Eye (tissue), 1 donor: ENCODE measurements around the gene NFYC.
"Not testable (repeated sequence)": the region's sequence is repeated elsewhere in the genome, so short reads cannot be mapped to it uniquely, and the experiment has no call there.

Source experiments
- DNase-seq: peaks from one replicate; pipeline ENCODE4 v3.0.0-alpha.2; 2015

Gene NFYC

GRCh38 chr1:40708750-40709099 lies 17.2 kb downstream of the NFYC start:
- DNase-seq, result no peak

DNA sequence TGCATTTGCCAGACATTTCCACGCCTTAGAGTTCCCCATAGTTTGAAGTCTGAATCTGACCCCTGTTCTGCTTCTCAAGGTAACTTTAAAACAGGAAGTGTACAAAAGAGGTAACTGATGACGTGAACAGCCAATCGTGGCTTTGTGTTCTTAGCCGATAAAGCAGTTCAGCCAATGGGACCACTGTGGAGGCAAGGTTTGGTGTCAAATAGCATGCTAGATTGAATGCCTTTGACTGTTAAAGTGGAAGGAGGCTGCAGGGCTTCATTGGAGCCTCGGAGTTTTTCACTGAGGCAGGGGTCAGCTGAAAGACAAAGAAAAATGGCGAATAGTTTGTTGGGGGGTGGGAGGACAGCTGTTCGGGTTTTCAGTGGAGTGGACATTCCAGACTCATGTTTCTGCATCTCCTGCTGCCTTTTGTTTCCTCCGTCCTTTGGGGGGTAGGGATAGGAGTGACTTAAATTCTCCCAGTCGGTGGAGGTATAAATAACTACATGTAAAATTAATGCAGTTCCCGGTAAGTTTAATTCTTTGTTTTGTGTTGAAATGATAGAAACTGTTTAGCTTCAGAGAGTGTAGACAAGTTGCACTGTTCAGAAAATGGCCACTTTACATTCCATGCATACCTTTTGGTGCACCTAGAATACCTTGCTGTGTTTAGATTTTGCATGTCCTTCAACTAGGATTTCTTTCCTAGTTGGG lies 17.7 kb downstream of the NFYC start:
- DNase-seq, result peak; percentile 97

DNA sequence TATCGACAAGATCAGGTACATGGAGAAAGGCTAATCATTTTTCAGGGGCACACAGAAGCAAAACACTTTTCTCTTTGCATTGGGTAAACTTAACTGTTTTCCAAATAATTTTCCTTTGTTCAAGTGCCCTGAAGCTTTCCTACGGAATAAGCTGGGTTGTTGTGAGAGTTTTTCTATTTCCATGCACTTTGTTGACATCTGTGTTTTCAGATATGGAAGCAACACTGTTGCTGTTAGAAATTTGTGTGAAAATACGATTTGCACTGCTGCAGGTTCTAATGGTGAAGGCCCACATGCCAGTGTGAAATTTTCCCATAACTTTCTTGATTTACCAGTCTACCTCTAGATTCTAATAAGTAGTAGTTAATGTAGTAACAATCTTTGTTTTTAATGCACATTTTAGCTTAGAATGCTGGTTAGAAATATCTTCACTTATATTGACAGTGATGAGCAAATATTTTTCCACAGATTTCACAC lies 18.3 kb downstream of the NFYC start:
- DNase-seq, result no peak

DNA sequence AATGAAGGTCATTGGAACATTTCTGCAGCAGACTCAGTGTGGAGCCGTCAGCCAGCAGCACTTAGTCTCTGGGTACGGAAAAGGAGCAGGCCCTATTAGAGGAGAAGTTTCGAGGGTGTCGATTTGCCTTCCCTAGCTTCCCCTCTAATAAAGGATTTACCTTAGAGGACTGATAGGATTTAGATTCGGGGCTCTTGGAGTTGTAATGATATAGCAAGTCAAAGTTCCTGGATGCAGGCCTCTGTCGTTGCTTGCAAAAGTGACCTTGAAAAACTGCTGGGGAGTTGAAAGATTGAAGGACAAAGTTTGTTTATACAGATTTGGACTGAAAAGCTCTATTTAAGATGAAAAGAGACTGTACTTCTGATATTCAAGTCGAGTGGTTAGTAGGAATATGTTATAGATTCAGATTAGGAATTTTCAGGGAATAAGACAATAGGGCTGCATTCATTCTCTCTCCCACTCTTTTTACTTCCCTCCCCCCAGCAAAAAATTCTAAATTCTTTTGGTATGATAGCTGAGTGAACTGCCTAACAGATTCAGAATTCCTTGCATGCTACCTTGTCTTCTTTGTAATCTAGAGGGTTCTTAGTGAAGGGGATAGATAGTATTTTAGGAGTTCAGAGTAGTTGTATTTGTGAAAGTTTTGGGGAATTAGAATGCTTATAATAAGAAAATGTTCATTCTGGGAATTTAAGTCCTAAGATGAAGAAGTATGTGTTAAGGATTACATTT lies 19.2 kb downstream of the NFYC start:
- peak; percentile 47 for DNase-seq

DNA sequence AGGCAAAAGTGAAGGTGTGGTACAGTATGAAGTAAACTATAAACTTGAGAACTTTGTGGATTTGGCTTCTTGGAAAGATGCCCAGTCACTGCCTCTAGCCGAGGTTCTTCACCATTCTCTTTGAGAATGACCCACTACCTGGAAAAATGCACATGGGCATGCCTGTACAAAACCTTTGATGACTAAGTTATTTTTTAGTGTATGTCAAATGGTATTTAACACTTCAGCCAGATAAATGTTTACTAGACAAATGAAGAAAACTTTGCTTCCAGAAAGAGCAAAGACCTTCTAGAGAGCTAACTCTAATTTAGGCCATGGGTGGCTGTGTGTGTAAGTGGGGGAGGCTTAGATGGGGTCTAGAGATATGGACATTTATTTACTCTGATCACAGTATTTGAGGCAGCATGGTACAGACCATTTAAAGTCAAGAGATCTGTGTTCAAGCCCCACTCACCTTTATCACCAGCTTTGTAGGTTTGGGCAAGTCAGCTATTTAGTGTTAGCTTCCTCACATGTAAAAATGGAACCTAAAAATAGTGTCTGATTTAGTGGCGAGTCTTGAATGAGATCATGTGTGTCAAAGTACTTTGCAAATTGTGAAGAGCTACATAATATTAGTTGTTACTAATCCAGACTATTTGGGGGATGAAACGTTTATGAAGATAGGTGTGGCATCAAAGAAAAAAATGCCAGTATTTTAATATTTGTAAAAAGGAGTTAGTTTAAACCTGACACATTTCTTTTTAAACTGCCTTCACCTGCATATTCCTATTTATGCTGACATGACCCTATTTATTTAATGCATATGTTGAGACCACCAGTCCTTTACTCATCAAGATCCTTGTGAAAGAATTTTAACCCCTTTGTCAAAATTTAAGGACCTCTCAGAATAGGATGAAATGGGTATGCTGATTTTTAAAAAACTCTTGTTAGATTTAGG lies 20.2 kb downstream of the NFYC start:
- peak; percentile 31 for DNase-seq

GRCh38 chr1:40712405-40712944 lies 21.0 kb downstream of the NFYC start:
- DNase-seq, result no peak

DNA sequence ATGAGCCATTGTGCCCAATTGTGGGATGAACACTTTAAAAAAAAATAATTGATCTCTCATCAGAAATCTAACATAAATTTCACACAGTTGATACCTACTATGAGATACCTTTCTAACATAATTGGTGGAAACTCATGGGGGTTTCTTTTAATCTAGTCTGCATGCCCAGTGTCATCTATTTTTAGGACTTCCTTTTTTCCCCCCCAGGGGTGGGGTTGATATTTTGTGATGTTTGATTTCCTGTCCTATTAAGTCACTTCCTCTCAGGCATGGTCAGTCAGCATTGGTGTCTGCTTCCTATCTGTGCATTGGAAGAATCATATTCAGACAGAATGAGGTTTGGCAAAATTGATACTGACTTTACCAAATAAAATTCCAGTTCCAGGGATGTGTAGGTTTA lies 21.5 kb downstream of the NFYC start:
- DNase-seq, result no peak

DNA sequence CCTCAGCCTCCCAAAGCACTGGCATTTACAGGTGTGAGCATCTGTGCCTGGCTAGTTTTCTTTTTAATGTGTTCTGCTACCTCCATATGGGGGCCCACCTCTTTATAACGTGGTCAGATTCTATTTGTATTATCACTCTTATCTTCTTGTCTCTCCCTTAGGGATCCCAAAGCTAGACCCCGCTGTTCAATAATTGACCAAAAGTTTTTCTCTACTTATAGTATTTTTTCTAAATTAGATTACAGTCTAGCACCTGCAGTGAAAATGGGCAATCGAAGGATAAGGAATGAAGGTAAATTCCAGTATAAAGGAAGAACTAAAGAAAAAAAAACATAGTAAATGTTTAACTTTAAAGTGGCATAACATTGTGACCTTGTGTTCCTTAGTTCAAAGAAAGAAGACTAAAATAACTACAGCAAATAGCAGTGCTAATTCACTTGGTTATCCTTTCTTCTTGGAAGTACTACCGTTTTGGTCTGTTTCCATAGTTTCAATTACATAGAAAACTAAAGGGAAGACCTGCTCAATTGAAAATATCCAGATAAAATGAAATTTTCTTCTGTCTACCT lies 24.1 kb downstream of the NFYC start:
- no peak for DNase-seq

GRCh38 chr1:40717065-40717464 lies 25.6 kb downstream of the NFYC start:
- DNase-seq, result no peak

DNA sequence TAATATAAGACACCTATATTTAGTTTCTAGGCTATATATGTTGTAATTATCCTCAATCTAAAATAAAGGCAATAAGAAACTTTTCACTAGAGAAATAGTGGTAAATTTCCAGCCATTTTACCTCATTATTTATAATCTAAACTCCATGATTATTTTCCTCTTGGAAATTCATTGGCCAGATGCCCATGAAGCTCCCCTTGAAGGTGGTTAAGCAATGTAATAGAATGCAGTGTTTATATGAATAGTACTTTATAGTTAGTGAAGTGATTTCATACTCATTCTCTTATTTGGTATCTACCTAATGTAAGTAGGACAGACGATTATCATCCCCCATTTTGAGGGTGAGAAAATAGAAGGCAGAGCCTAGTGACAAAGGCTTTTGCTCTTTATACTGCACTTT lies 26.5 kb downstream of the NFYC start:
- DNase-seq, result no peak

GRCh38 chr1:40720493-40720892 lies 29.0 kb downstream of the NFYC start:
- no peak for DNase-seq

DNA sequence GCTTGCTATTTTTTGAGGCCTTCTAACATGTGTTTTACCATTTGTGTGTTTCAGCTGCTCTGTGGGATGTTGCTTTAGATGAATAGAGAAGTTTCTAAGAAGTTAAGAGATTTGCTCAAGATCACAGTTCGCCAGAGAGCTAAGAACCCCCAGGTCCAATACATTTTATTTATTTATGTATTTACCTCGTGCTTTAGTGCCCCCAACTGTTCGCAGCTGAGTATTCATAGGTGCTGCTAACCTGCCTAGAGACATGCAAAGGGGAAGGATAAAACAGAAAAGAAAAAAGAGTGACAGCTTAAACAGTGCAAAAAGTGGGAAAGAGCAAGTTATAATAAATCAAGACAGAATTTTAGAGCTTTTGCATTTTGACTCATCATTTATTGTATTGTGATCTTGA lies 31.1 kb downstream of the NFYC start:
- DNase-seq, result no peak

DNA sequence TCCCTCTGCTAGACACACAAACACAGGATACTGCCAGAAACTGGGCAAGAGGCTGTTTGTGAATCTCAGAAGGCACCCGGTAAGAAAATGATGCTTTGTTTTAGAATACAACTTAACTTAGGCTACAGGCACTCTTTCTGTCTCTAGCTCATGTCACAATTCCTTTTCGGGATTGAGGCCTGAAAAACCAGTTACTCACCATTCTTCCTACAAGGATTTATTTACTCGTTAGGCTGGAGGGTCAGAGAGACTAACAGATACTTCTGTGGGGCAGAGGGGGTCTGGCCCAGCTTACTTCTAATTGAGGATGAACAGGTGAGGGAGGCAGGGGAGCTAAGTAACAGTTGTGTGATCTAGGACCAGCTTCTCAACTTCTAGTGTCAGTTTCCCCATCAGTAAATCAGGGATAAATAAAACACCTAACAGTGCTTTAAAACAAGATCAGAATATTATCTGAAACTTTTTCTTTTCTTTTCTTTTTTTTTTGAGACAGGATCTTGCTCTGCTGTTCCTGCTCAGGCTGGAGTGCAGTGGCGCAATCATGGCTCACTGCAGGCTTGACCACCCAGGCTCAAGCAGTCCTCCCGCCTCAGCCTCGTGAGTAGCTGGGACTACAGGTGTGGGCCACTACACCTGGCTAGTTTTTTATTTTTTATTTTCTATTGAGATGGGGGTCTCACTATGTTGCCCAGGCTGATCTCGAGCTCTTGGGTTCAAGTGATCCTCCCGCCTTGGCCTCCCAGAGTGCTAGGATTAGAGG lies 31.9 kb downstream of the NFYC start:
- no peak for DNase-seq

GRCh38 chr1:40727662-40728061 lies 36.2 kb downstream of the NFYC start:
- not testable (repeated sequence) for DNase-seq

GRCh38 chr1:40729316-40729862 lies 37.9 kb downstream of the NFYC start:
- not testable (repeated sequence) for DNase-seq

DNA sequence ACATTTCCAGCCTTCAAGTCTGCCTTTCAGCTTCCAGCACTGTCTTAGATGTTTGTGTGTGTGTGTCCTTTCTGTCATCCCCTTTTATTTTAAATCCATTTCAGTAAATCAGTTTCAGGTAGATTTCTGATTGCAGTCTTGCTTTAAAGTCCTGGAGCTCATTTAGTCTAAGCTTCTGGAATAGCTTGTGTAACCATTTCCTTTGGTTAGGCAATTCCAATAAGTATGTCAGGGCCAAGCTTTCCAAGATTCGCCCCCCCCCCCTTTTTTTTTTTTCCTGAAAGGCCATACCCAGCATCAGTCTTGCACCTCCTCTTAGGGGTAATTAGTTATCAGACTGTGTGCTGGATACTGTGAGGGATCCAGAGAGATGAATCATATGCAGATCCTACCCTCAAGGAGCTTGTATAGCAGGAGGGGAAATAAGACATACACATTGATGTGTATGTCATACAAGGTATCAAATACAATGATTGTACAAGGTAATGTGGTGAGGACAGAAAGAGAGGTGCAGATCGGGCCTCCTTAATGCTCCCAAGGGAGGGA lies 41.3 kb downstream of the NFYC start:
- no peak for DNase-seq

- DNase-seq, result no peak
Observed at GRCh38 chr1:40734882-40735628, 43.6 kb downstream of the NFYC start.

DNA sequence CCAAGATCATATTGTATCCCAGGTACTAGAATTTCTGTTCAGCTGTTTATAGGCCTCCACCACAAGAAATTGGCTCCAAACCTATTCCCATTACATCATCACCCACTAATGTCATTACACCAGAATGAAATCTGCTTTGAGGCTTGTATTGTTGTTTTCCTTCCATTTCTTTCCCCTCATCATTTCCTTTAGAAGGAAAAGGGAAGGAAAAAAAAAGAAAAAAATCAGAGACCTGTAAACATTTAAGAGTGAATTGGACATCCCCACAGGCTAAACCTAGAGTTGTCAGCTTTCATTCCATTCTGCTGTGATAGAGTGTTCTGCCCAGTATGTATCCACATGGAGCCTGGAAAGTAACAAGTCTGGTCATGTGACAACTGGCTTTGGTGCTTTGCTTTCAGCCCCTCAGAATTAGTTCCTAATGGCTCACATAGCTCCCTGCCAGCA lies 44.6 kb downstream of the NFYC start:
- peak; percentile 46 for DNase-seq

DNA sequence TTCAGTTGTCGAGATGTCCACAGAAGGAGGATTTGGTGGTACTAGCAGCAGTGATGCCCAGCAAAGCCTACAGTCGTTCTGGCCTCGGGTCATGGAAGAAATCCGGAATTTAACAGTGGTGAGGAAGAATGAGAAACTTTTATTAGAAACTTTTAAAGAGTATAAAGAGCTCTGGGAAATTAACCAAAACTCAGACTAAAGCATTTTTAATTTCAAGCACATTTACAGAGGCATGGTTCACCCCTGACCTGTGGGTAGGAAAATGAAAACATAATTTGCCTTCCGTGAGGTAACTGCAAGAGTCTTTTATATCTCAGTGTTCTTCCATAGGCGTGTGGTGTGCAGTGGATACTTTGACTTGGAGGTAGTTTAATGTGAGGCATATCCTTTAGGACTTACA lies 47.3 kb downstream of the NFYC start:
- DNase-seq, result no peak

DNA sequence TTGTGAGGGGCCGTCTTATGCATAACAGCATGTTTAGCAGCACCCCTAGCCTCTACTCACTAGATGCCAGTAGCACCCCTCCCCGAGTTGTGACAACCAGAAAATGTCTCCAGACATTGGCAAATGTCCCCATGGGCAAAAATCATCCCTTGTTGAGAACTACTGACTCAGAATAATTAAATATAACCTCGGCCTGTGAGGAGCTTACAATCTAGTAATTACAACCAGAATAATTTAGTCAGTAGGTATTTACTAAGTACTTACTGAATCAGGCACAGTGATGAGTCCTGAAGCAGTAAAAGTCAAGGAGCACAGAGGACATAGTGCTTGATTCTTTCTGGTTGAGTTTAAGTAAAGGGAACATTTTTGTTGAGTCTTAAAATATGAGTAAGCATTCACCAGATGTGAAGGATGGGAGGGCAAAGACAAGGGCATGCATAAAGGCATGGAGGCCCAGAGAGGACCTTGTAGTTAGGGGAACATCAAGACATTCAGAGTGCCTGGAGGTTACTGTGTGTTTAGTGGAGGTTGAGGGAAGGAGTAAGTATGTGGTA lies 48.0 kb downstream of the NFYC start:
- no peak for DNase-seq
